GM12875 (cell line): ENCODE measurements around the gene OR2T34.
"Not testable (repeated sequence)": the region's sequence is repeated elsewhere in the genome, so short reads cannot be mapped to it uniquely, and the experiment has no call there.

Source experiments
- H3K4me3 ChIP-seq: one replicate; pipeline ENCODE4 v1.5.1; 2011; ENCODE audit warnings: low read depth, low read length, control low read depth
- TF ChIP-seq, protein P1 (sequence below): IDR thresholded peaks from 2 replicates; pipeline ENCODE4 v1.5.1; 2011; ENCODE audit warnings: low read depth, mild to moderate bottlenecking, control low read depth, inconsistent platforms, low read length, moderate library complexity, borderline replicate concordance; ENCODE audit not compliant: insufficient read depth

OR2T34 gene, protein sequence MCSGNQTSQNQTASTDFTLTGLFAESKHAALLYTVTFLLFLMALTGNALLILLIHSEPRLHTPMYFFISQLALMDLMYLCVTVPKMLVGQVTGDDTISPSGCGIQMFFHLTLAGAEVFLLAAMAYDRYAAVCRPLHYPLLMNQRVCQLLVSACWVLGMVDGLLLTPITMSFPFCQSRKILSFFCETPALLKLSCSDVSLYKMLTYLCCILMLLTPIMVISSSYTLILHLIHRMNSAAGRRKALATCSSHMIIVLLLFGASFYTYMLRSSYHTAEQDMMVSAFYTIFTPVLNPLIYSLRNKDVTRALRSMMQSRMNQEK

DNA sequence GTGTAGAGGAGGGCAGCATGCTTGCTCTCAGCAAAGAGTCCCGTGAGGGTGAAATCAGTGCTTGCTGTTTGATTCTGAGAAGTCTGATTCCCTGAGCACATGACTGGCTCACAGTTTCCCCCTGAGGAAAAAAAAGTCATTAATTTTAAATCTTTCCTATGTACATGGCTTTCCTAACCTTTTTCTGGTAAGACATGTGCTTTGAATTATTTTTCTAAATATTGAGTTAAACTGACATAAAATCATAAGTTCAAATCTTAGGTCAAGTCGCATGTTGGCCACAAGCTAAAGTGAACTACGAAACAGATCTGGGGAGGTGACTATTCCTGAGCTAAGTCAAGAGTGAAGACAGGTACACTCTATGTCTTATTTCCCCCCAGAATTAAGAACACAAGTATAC lies at the start of gene OR2T34:
TSS of gene OR2T34 (minus strand) at position 101 of the 400 bp plus-strand sequence. CDS start at position 101, 0 bp downstream.
- H3K4me3 ChIP-seq = not testable (repeated sequence)

DNA sequence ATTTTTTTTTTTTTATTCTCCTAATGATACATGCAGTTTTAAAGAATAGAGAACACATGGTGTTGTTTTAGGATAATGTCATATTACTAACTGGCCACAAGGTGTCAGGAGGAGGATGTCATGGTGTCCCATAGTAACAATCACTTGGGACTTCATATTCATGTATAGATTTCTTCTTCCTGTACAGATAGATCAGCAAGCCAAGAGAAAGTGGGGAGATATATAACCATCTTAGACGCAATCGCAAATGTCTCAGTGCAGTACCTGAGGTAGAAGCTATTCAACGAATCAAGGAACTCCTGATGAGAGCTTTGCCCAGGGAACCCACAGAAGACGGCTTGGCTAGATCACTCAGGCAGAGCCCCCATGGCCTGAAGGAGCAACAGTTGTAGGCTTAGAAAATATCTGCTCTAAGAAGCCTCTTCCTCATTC lies 48.0 kb upstream of the OR2T34 start:
- H3K4me3 ChIP-seq = no peak overlapping the region
- TF ChIP-seq, protein P1, sequence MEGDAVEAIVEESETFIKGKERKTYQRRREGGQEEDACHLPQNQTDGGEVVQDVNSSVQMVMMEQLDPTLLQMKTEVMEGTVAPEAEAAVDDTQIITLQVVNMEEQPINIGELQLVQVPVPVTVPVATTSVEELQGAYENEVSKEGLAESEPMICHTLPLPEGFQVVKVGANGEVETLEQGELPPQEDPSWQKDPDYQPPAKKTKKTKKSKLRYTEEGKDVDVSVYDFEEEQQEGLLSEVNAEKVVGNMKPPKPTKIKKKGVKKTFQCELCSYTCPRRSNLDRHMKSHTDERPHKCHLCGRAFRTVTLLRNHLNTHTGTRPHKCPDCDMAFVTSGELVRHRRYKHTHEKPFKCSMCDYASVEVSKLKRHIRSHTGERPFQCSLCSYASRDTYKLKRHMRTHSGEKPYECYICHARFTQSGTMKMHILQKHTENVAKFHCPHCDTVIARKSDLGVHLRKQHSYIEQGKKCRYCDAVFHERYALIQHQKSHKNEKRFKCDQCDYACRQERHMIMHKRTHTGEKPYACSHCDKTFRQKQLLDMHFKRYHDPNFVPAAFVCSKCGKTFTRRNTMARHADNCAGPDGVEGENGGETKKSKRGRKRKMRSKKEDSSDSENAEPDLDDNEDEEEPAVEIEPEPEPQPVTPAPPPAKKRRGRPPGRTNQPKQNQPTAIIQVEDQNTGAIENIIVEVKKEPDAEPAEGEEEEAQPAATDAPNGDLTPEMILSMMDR = peak; percentile 40; the same call in 1 of the 2 replicates

DNA sequence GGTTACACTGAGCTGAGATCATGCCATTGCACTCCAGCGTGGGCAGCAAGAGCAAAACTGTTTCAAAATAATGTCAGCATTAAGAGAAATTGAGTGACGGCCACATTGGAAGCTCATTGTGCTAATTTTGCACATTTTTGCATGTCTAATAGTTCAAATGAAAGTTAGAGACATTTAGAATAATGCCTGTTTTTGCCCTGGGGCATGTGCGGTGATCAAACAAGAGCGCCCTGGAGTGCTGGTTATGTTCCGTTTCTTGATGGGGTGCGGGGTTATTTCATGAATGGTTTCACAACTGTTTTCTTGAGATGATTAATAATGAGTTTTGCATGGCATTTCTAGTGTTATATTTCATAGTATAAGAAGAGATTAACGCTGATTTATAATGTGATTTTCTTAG lies 47.2 kb upstream of the OR2T34 start:
- no peak overlapping the region for H3K4me3 ChIP-seq
- TF ChIP-seq, protein P1 = no peak

DNA sequence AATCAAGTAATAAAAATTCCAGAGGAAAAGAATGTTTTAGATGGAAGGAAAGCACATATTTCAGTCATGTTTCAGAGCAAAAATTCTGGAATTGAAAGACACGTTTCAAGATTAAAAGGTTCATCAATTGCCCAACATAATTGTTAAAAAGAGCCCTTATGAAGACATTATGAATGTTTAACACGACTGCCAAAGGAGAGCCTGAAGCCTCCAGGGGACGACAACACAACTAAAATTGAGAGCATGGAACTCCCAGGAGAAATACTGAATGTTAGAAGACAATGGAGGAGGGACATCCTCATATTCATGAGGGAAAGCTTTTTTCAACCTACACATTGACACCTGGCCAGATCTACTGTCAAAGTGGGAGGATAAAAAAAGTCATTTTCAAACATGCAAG lies 44.3 kb upstream of the OR2T34 start:
- TF ChIP-seq, protein P1 = peak; percentile 62
- H3K4me3 ChIP-seq = no peak overlapping the region

DNA sequence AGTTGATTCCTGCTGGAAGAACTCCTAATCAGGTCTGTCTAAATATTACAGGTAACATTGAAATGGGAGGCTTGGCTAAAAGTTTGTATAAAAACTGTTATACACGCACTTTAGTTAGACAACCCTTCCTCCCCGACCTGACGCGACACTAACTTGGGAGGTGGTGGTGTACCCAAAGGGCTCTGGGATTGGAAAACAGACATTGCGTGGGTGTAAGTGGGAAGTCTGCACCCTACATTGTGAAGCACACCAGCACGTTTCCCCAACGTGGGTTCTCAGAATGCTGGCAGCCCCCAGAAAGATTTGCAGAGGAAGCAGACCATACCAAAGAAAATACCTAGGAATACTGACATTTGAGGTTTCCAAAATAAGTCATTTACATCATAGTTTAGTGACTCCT lies 43.6 kb upstream of the OR2T34 start:
- H3K4me3 ChIP-seq = no peak overlapping the region
- TF ChIP-seq, protein P1 = no peak

DNA sequence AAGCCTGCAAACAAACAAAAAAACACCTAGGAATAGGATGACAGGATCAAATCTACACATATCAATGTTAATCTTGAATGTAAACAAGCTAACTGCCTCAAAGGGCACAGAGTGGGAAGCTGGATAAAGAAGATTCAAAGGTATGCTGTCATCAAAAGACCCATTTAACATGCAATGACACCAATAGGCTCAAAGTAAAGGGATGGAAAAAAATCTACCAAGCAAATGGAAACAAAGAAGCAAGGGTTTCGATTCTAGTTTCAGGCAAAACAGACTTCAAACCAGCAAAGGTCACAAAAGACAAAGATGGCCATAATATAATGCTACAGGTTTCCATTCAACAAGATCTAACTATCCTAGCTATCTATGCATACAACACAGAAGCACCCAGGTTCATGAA lies 39.2 kb upstream of the OR2T34 start:
- TF ChIP-seq, protein P1 = no peak
- no peak overlapping the region for H3K4me3 ChIP-seq

DNA sequence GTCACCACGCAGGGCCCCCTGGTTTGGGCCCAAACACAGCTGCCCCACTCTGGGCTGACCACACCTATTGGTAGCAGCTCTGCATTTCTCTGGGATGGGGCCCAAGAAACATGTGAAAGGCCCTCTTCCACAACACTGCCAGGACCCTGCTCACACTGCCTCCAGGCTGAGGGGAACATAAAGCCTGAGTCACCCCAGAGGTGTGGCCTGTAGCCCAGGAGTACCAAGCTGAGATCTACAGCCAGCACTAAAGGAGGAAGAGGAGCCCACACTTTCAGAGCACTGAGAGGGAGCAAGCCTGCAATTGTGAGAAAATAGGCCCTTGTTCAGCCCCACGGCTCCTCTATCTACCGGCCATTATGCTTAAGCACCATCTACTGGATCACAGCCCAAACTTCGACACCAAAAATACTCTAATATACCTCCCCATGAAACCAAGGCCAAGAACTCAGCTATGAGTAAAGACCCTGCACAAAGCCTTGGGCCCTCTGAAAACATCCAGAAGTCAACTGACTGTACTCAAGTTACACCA lies 37.4 kb upstream of the OR2T34 start:
- TF ChIP-seq, protein P1 = peak; percentile 17; the same call in 1 of the 2 replicates

More for the DNA sequence above, 37.4 kb upstream of the OR2T34 start:
- H3K4me3 ChIP-seq = no peak overlapping the region
